ENCODE measurements around the gene IHH. TPM values are rescaled to one million over a fixed set of nuclear protein-coding genes. Genes with fewer than 3 reads are reported as not detected.

IHH gene
- total RNA-seq, 2 experiments from 2014 or later, result 0.10 TPM; not detected in 1

- intact Hi-C loops (cut with micrococcal nuclease), result no loop called here
- H3K4me1 Mint-ChIP-seq (ENCODE audit: low read depth), result no peaks in the 10 kb centered on the region
- DNase-seq, result no peak
- CTCF ChIA-PET, result interaction anchor here (1.2 to 1.9 kb wide), 3 partner anchors 14 to 29 kb away, joined by 3 to 11 read pairs (median 5); no protein-coding TSS in a partner anchor
- no peak overlapping the region for H3K4me3 Mint-ChIP-seq
- H3K9me3 Mint-ChIP-seq, result no peaks in the 10 kb centered on the region
- H3K36me3 Mint-ChIP-seq, result no peaks in the 10 kb centered on the region
- H3K27me3 Mint-ChIP-seq, result peaks cover 28% of the 10 kb centered on the region
- POLR2A ChIA-PET, result interaction anchor here (0.5 kb wide), 1 partner anchor 8 kb away, joined by 3 read pairs; no protein-coding TSS in a partner anchor
- H3K27ac Mint-ChIP-seq, result no peak overlapping the region
These were observed 51.4 kb downstream of the IHH start for GRCh38 chr2:219009294-219009693.

Small RNAs within 50 kb of the gene (microRNA-seq; reads per million reads assigned to microRNA genes)
- gene MIR3131 (ENCODE audit: borderline microRNAs expressed, borderline number of aligned reads, borderline replicate concordance), result not detected

Other genes with a start within 250 kb of the IHH start
- gene PRKAG3, start 229.1 kb downstream of the IHH start, total RNA-seq, result not detected
- under 1 TPM; 0.31 to 0.40 TPM for gene WNT6, start 201.1 kb downstream of the IHH start, total RNA-seq
- gene WNT10A, start 180.1 kb downstream of the IHH start, total RNA-seq, result 1 to 10 TPM; 5.0 to 5.2 TPM
- not detected for gene CDK5R2, start 101.3 kb downstream of the IHH start, total RNA-seq
- gene FEV, start 75.7 kb downstream of the IHH start, total RNA-seq, result not detected
- not detected for gene CRYBA2, start 67.5 kb downstream of the IHH start, total RNA-seq
- gene CFAP65, start 19.4 kb downstream of the IHH start, total RNA-seq, result not detected
- gene NHEJ1, start 99.9 kb upstream of the IHH start, total RNA-seq, result 10 to 100 TPM; 17.7 to 18.6 TPM
- gene SLC23A3, start 109.1 kb upstream of the IHH start, total RNA-seq, result 1 to 10 TPM; 1.1 to 2.3 TPM
- gene CNPPD1, start 116.0 kb upstream of the IHH start, total RNA-seq, result 10 to 100 TPM; 42.0 to 43.4 TPM
- gene RETREG2, start 117.4 kb upstream of the IHH start, total RNA-seq, result 10 to 100 TPM; 60.3 to 67.9 TPM
- gene ZFAND2B, start 145.9 kb upstream of the IHH start, total RNA-seq, result 10 to 100 TPM; 31.9 to 34.4 TPM
- 10 to 100 TPM; 11.5 to 11.7 TPM for gene ABCB6, start 158.0 kb upstream of the IHH start, total RNA-seq
- gene ATG9A, start 168.7 kb upstream of the IHH start, total RNA-seq, result 10 to 100 TPM; 34.7 to 39.5 TPM
- 10 to 100 TPM; 97.0 to 97.5 TPM for gene ANKZF1, start 168.9 kb upstream of the IHH start, total RNA-seq
- 1 to 10 TPM; 4.8 to 4.9 TPM for gene GLB1L, start 184.5 kb upstream of the IHH start, total RNA-seq
- gene STK16, start 184.6 kb upstream of the IHH start, total RNA-seq, result 10 to 100 TPM; 37.1 to 37.8 TPM
- gene TUBA4B, start 192.3 kb upstream of the IHH start, total RNA-seq, result not detected
- 100 to 1,000 TPM; 219 to 229 TPM for gene TUBA4A, start 193.0 kb upstream of the IHH start, total RNA-seq
- gene DNAJB2, start 218.4 kb upstream of the IHH start, total RNA-seq, result 10 to 100 TPM; 37.3 to 39.1 TPM
- gene PTPRN, start 248.5 kb upstream of the IHH start, total RNA-seq, result under 1 TPM in 1 of 2 experiments, not detected in 1; 0.24 TPM

All from activated CD4-positive, alpha-beta memory T cell treated with anti-CD3 and anti-CD28 coated beads for 36 hours (primary cell).